Measurements from ENCODE around the gene MAGEA9B.

DNA sequence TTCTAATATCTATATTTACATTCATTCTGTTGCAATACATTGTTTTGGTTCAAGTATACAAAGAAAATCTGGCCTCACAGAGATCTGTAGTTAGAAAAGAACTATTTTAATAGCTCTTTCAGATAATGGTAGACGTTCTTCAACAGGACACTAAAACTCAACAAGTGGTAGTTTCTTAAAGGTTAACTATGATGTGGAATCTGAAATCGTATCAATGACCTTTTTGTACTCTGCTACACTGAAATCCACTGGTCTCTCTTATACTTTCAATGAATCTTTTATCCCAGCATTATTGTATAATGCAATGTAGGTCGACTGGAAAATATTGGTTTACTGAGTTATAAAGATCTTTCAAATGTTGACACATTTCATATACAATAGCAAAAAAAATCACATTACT, 31.6 kb upstream of the MAGEA9B start:
- TF ChIP-seq, protein P1, sequence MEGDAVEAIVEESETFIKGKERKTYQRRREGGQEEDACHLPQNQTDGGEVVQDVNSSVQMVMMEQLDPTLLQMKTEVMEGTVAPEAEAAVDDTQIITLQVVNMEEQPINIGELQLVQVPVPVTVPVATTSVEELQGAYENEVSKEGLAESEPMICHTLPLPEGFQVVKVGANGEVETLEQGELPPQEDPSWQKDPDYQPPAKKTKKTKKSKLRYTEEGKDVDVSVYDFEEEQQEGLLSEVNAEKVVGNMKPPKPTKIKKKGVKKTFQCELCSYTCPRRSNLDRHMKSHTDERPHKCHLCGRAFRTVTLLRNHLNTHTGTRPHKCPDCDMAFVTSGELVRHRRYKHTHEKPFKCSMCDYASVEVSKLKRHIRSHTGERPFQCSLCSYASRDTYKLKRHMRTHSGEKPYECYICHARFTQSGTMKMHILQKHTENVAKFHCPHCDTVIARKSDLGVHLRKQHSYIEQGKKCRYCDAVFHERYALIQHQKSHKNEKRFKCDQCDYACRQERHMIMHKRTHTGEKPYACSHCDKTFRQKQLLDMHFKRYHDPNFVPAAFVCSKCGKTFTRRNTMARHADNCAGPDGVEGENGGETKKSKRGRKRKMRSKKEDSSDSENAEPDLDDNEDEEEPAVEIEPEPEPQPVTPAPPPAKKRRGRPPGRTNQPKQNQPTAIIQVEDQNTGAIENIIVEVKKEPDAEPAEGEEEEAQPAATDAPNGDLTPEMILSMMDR (conservative IDR thresholded peaks at IDR 0.05; ENCODE audit: low read length): no peak
- no peak for TF ChIP-seq EZH2phosphoT487 (IDR thresholded peaks at IDR 0.05; ENCODE audit: borderline replicate concordance)

Measured in Loucy (cell line).